Measurements from ENCODE around the gene BCAN.
"Not testable (repeated sequence)": the region's sequence is repeated elsewhere in the genome, so short reads cannot be mapped to it uniquely, and the experiment has no call there.

The BCAN gene

GRCh38 chr1:156627313-156627880 lies 14.5 kb upstream of the BCAN start:
- peak; percentile 83 for DNase-seq
- no peaks in the 10 kb centered on the region for H3K36me3 ChIP-seq
- no peak overlapping the region for H3K27ac ChIP-seq
- H3K9me3 ChIP-seq (ENCODE audit: severe bottlenecking), result no peaks in the 10 kb centered on the region
- H3K4me3 ChIP-seq (ENCODE audit: low read depth, low read length), result no peak overlapping the region
- H3K27me3 ChIP-seq (ENCODE audit: insufficient read depth, low read depth, severe bottlenecking), result peaks cover 15% of the 10 kb centered on the region
- peak; percentile 88 for TF ChIP-seq CTCF (IDR thresholded peaks at IDR 0.05; ENCODE audit: low read depth, low read length)

GRCh38 chr1:156629823-156630449 lies 12.0 kb upstream of the BCAN start:
- TF ChIP-seq CTCF (IDR thresholded peaks at IDR 0.05; ENCODE audit: low read depth, low read length), result no peak

GRCh38 chr1:156631152-156631551 lies 10.8 kb upstream of the BCAN start:
- not testable (repeated sequence) for H3K9me3 ChIP-seq (ENCODE audit: severe bottlenecking); DNase-seq; H3K27ac ChIP-seq; H3K36me3 ChIP-seq; H3K27me3 ChIP-seq (ENCODE audit: insufficient read depth, low read depth, severe bottlenecking); H3K4me3 ChIP-seq (ENCODE audit: low read depth, low read length)

More at GRCh38 chr1:156629823-156630449, 12.0 kb upstream of the BCAN start:
- peaks cover 7% of the 10 kb centered on the region for H3K27me3 ChIP-seq (ENCODE audit: insufficient read depth, low read depth, severe bottlenecking)
- no peak overlapping the region for H3K27ac ChIP-seq
- no peak for DNase-seq
- H3K9me3 ChIP-seq (ENCODE audit: severe bottlenecking), result no peaks in the 10 kb centered on the region
- H3K36me3 ChIP-seq, result no peaks in the 10 kb centered on the region
- no peak overlapping the region for H3K4me3 ChIP-seq (ENCODE audit: low read depth, low read length)

GRCh38 chr1:156632355-156632754 lies 9.6 kb upstream of the BCAN start:
- H3K9me3 ChIP-seq (ENCODE audit: severe bottlenecking), result no peaks in the 10 kb centered on the region
- no peaks in the 10 kb centered on the region for H3K27me3 ChIP-seq (ENCODE audit: insufficient read depth, low read depth, severe bottlenecking)
- DNase-seq, result no peak
- no peak for TF ChIP-seq CTCF (IDR thresholded peaks at IDR 0.05; ENCODE audit: low read depth, low read length)
- H3K27ac ChIP-seq, result no peak overlapping the region
- no peaks in the 10 kb centered on the region for H3K36me3 ChIP-seq
- no peak overlapping the region for H3K4me3 ChIP-seq (ENCODE audit: low read depth, low read length)

- Histone ChIP-seq H3K9me3 (ENCODE audit: severe bottlenecking) (no peaks in the 10 kb centered on the region), H3K4me3 (ENCODE audit: low read depth, low read length) (no peak overlapping the region), H3K27me3 (ENCODE audit: insufficient read depth, low read depth, severe bottlenecking) (peaks cover 5% of the 10 kb centered on the region), H3K27ac (no peak overlapping the region), H3K36me3 (no peaks in the 10 kb centered on the region)
- DNase-seq, result no peak
- TF ChIP-seq CTCF (IDR thresholded peaks at IDR 0.05; ENCODE audit: low read depth, low read length), result no peak
Observed at GRCh38 chr1:156638189-156638985, 3.5 kb upstream of the BCAN start.

- no peak for TF ChIP-seq CTCF (IDR thresholded peaks at IDR 0.05; ENCODE audit: low read depth, low read length)
- H3K9me3 ChIP-seq (ENCODE audit: severe bottlenecking), result no peaks in the 10 kb centered on the region
- peaks cover 5% of the 10 kb centered on the region for H3K27me3 ChIP-seq (ENCODE audit: insufficient read depth, low read depth, severe bottlenecking)
- no peak for DNase-seq
- H3K27ac ChIP-seq, result no peak overlapping the region
- no peaks in the 10 kb centered on the region for H3K36me3 ChIP-seq
- no peak overlapping the region for H3K4me3 ChIP-seq (ENCODE audit: low read depth, low read length)
Observed at GRCh38 chr1:156639601-156640101, 2.3 kb upstream of the BCAN start.
